Thyroid gland (tissue), 4 donors: ENCODE results near the gene SMCHD1.

Experiments
- CTCF ChIP-seq, 6 experiments: fragments of 200-600 bp in 3 of 6; fragments of 450-650 bp in 3 of 6; sonication (generic) in 3 of 6; IDR thresholded peaks; one replicate each; pipeline ENCODE4 v1.5.1; 2016 to 2019; ENCODE audit warnings: antibody characterized with exemption in 6 of 6, mild to moderate bottlenecking in 2 of 6, inconsistent platforms in 1 of 6, moderate library complexity in 1 of 6
- POLR2A ChIP-seq, 2 donors: fragments of 450-650 bp; IDR thresholded peaks; one replicate each; pipeline ENCODE4 v1.6.1; 2017; ENCODE audit warnings: antibody characterized with exemption in 2 of 2, mild to moderate bottlenecking in 2 of 2, moderate library complexity in 1 of 2

DNA sequence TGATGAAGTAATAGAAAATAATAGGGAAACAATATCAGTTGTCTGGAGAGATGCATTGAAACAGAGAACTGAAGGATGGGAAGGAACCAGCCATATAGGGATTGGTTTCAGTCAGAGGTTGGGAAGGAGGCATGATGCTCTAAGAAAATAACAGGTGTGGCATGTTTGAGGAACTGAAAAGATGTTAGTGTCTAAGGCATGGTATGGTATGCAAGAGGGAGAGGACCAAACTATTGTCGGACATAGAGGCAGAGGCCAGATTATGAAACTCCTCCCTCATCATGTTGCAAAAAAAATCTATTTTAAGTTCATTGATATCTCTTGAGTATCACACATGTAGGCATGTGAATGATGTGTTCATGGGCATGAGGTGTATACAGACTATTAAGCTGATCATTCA is 142.4 kb downstream of the SMCHD1 start:
- TF ChIP-seq CTCF (IDR thresholded peaks at IDR 0.05) (no peak), POLR2A (IDR thresholded peaks at IDR 0.05) (no peak)
